Calu3 (cell line): ENCODE measurements around the gene GRAMD2A. TPM values are rescaled to one million over a fixed set of nuclear protein-coding genes. Genes with fewer than 3 reads are reported as not detected.

Experiments
- BruUV-seq: library from RNA; stranded (reverse); fragments of 400-500 nt; replicated peaks from 2 replicates; lab custom pipeline; 2021; lab: Mats Ljungman, UMichigan
- CTCF ChIA-PET: fragments of 300-600 bp; sonication (Branson Sonifier 250); formaldehyde crosslinking; loops from one replicate; lab custom pipeline; 2022; ENCODE audit warnings: antibody characterized with exemption; lab: Charles Lee
- DNase-seq: peaks from one replicate; pipeline ENCODE4 v3.0.0; 2022
- H3K27ac Mint-ChIP-seq: one replicate; pipeline ENCODE4 v1.8.0; 2022; ENCODE audit warnings: mixed read lengths; ENCODE audit not compliant: unreplicated experiment
- H3K27me3 Mint-ChIP-seq: one replicate; pipeline ENCODE4 v1.8.0; 2022; ENCODE audit warnings: mixed read lengths; ENCODE audit not compliant: unreplicated experiment
- H3K36me3 Mint-ChIP-seq: one replicate; pipeline ENCODE4 v1.8.0; 2022; ENCODE audit warnings: mild to moderate bottlenecking, moderate library complexity, mixed read lengths; ENCODE audit not compliant: insufficient read depth, unreplicated experiment
- H3K4me1 Mint-ChIP-seq: one replicate; pipeline ENCODE4 v1.8.0; 2022; ENCODE audit warnings: mild to moderate bottlenecking, low read depth, mixed read lengths; ENCODE audit not compliant: unreplicated experiment
- H3K4me3 Mint-ChIP-seq: one replicate; pipeline ENCODE4 v1.8.0; 2022; ENCODE audit warnings: mild to moderate bottlenecking, low read depth, moderate library complexity, mixed read lengths; ENCODE audit not compliant: unreplicated experiment
- H3K9me3 Mint-ChIP-seq: one replicate; pipeline ENCODE4 v1.8.0; 2022; ENCODE audit warnings: low read depth, mixed read lengths; ENCODE audit not compliant: unreplicated experiment
- CTCF ChIP-seq: fragments of 200-600 bp; IDR thresholded peaks from one replicate; pipeline ENCODE4 v1.8.0; 2022; ENCODE audit warnings: antibody characterized with exemption; ENCODE audit not compliant: unreplicated experiment
- intact Hi-C: fragments of 100-400 bp; cut with micrococcal nuclease; formaldehyde crosslinking; loops from one replicate; pipeline ENCODE4 v1.10.0; 2022; ENCODE audit not compliant: unreplicated experiment
- total RNA-seq: library from RNA; stranded (reverse); gene quantifications from 2 replicates; pipeline ENCODE4 v1.2.3, GENCODE V29; 2022

Gene GRAMD2A
- total RNA-seq, 1 experiment from 2014 or later: 2.2 TPM

GRCh38 chr15:72193836-72194396 lies 3.7 kb downstream of the GRAMD2A start:
- no TSS peak for BruUV-seq
- H3K36me3 Mint-ChIP-seq: peaks cover 32% of the 10 kb centered on the region
- intact Hi-C loops: no loop called here
- H3K4me3 Mint-ChIP-seq: no peak overlapping the region
- CTCF ChIA-PET: no interaction called here
- no peaks in the 10 kb centered on the region for H3K27me3 Mint-ChIP-seq
- H3K4me1 Mint-ChIP-seq: peaks cover 14% of the 10 kb centered on the region
- no peak overlapping the region for H3K27ac Mint-ChIP-seq
- H3K9me3 Mint-ChIP-seq: no peaks in the 10 kb centered on the region
- TF ChIP-seq CTCF: no peak
- no peak for DNase-seq

- peaks cover 18% of the 10 kb centered on the region for H3K36me3 Mint-ChIP-seq
- no peak for TF ChIP-seq CTCF
- no TSS peak for BruUV-seq
Measured at GRCh38 chr15:72192416-72192815, 5.2 kb downstream of the GRAMD2A start.

GRCh38 chr15:72189250-72189902 lies 8.2 kb downstream of the GRAMD2A start:
- H3K27me3 Mint-ChIP-seq: no peaks in the 10 kb centered on the region
- CTCF ChIA-PET: no interaction called here

More at GRCh38 chr15:72192416-72192815, 5.2 kb downstream of the GRAMD2A start:
- Mint-ChIP-seq H3K27ac (no peak overlapping the region), H3K9me3 (no peaks in the 10 kb centered on the region), H3K4me3 (no peak overlapping the region), H3K4me1 (no peaks in the 10 kb centered on the region), H3K27me3 (no peaks in the 10 kb centered on the region)
- intact Hi-C loops: no loop called here
- CTCF ChIA-PET: no interaction called here
- DNase-seq: no peak

GRCh38 chr15:72184165-72184811 lies 13.3 kb downstream of the GRAMD2A start:
- H3K27ac Mint-ChIP-seq: no peak overlapping the region
- intact Hi-C loops: no loop called here
- H3K4me3 Mint-ChIP-seq: peak overlapping the region; percentile 64
- H3K27me3 Mint-ChIP-seq: no peaks in the 10 kb centered on the region
- H3K36me3 Mint-ChIP-seq: no peaks in the 10 kb centered on the region
- no TSS peak for BruUV-seq
- no peaks in the 10 kb centered on the region for H3K4me1 Mint-ChIP-seq
- no peaks in the 10 kb centered on the region for H3K9me3 Mint-ChIP-seq
- peak; percentile 71 for DNase-seq
- CTCF ChIA-PET: no interaction called here
- no peak for TF ChIP-seq CTCF

More at GRCh38 chr15:72189250-72189902, 8.2 kb downstream of the GRAMD2A start:
- Mint-ChIP-seq H3K4me3 (no peak overlapping the region), H3K36me3 (no peaks in the 10 kb centered on the region), H3K4me1 (no peaks in the 10 kb centered on the region), H3K9me3 (no peaks in the 10 kb centered on the region), H3K27ac (no peak overlapping the region)
- intact Hi-C loops: no loop called here
- no peak for TF ChIP-seq CTCF
- no TSS peak for BruUV-seq
- no peak for DNase-seq
